Measurements from ENCODE around the gene WHRN.

The WHRN gene

DNA sequence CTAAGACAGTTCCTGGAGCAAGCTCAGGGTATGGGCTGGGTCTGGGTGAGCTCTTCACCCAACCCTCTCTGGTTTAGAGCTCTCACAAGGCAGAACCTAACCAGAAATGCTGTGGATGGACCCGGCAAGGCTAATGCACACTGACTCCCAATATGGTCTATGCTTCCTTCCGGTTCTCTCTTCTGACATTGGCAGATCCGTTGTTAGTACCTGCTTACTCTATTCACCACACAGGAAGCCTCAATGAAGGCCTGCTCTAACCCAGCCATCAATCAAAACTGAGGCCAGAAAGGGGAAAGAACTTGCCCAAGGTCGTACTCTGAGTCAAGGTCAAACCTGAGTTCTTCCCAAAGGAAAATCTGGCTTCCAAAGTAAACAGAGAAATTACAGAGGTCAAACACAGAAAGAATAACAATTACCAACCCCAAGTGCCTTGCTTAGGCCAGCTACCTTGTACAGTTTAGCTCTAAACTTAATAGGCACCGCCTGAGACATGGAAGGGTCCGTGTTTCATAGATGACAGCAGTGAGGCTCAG is 71.5 kb downstream of the WHRN start:
- WGBS, 2 experiments: 71% methylated on average over 6 of the region's 6 CpGs
- Histone ChIP-seq H3K9me3 (ENCODE audit: control insufficient read depth, low read length) (no peaks in the 10 kb centered on the region), H3K36me3 (ENCODE audit: control insufficient read depth, insufficient read depth, low read length) (no peaks in the 10 kb centered on the region), H3K4me3 (ENCODE audit: insufficient read depth, low read depth, low read length) (no peak overlapping the region), H3K27ac (ENCODE audit: insufficient read depth, low read depth, low read length, poor library complexity, severe bottlenecking) (no peak overlapping the region), H3K27me3 (ENCODE audit: control insufficient read depth, insufficient read depth, low read length, poor library complexity, severe bottlenecking) (no peaks in the 10 kb centered on the region), H3K4me1 (ENCODE audit: control insufficient read depth, insufficient read depth, low read length) (no peaks in the 10 kb centered on the region)

DNA sequence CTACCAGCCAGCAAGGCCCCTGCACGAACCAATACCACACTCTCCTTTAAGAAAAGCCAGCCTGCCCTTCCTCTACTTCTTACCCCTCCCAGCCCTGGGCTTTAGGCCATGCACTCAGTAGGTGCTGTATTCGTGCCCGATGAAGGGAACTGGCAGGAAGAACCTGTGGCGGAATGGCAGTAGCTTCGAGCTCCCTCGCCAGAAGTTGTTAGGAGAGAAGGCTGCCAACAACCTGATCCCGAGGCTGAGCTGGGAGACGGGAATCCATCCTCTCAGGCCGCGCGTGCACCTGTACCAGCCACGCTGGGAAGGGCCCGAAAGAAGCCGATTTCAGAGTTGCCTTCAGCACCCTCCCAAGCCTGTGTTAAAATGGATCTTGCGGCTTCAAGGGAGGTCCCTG is 72.2 kb downstream of the WHRN start:
- Histone ChIP-seq H3K9me3 (ENCODE audit: control insufficient read depth, low read length) (no peaks in the 10 kb centered on the region), H3K27ac (ENCODE audit: insufficient read depth, low read depth, low read length, poor library complexity, severe bottlenecking) (no peak overlapping the region), H3K36me3 (ENCODE audit: control insufficient read depth, insufficient read depth, low read length) (no peaks in the 10 kb centered on the region), H3K4me1 (ENCODE audit: control insufficient read depth, insufficient read depth, low read length) (no peaks in the 10 kb centered on the region), H3K4me3 (ENCODE audit: insufficient read depth, low read depth, low read length) (no peak overlapping the region), H3K27me3 (ENCODE audit: control insufficient read depth, insufficient read depth, low read length, poor library complexity, severe bottlenecking) (no peaks in the 10 kb centered on the region)
- WGBS, 2 experiments: 90 to 93% methylated on average over 15 of the region's 15 CpGs

DNA sequence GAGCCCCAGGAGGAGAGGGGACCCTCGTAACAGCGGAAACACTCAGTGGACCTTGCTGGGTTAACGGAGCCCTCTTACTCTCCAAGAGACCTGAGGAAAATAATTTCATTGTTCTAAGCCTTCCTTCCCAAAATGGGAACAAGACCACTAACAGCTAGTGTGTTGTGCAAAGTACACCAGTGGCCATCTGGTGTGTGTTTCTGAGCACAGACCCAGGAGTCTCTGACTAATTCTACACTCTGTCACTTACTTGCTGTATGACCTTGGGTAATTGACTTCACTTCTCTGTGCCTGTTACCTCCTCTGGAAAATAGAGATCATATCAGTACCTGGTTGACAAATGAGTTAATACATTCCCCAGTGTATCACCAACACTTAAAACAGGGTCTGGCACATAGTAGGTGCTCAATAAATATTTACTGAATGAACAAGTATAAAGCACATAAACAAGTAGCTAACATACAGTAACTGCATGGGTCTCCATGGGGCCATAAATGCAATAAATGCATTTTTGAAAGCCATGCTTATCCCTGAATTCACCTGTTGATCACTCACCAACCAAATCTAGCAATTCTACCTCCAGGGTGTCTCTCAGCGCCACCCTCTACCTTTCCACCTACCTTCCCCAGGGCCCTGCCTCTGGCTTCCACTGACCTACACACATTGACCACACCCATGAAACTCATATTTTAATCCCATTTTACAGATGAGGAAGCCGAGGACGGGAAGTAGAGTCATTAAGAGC is 72.8 kb downstream of the WHRN start:
- H3K27ac ChIP-seq (ENCODE audit: insufficient read depth, low read depth, low read length, poor library complexity, severe bottlenecking): no peak overlapping the region
- no peaks in the 10 kb centered on the region for H3K36me3 ChIP-seq (ENCODE audit: control insufficient read depth, insufficient read depth, low read length)
- no peak overlapping the region for H3K4me3 ChIP-seq (ENCODE audit: insufficient read depth, low read depth, low read length)
- 70 to 79% methylated on average over 6 of the region's 6 CpGs for WGBS, 2 experiments
- no peaks in the 10 kb centered on the region for H3K9me3 ChIP-seq (ENCODE audit: control insufficient read depth, low read length)
- no peaks in the 10 kb centered on the region for H3K27me3 ChIP-seq (ENCODE audit: control insufficient read depth, insufficient read depth, low read length, poor library complexity, severe bottlenecking)
- H3K4me1 ChIP-seq (ENCODE audit: control insufficient read depth, insufficient read depth, low read length): no peaks in the 10 kb centered on the region

DNA sequence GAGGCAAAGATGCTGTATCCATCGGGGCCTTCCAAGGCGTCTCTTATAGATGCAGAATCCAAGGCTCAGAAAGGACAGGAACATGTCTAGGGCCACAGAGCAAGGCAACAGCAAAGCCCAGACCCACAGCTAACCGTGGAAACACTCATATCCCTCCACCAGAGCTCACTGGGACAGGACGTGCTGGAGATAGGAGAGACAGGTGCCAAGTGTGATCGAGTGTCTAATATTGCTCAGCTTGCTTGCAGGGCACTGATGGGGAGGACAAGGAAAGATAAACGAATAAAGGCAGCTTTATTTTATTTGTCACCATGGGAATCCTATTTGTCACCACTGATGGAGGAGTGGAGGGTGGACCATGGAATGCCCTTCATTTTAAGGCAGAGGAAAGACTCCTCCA is 73.5 kb downstream of the WHRN start:
- Histone ChIP-seq H3K4me3 (ENCODE audit: insufficient read depth, low read depth, low read length) (no peak overlapping the region), H3K36me3 (ENCODE audit: control insufficient read depth, insufficient read depth, low read length) (no peaks in the 10 kb centered on the region), H3K4me1 (ENCODE audit: control insufficient read depth, insufficient read depth, low read length) (no peaks in the 10 kb centered on the region), H3K27me3 (ENCODE audit: control insufficient read depth, insufficient read depth, low read length, poor library complexity, severe bottlenecking) (no peaks in the 10 kb centered on the region), H3K9me3 (ENCODE audit: control insufficient read depth, low read length) (no peaks in the 10 kb centered on the region), H3K27ac (ENCODE audit: insufficient read depth, low read depth, low read length, poor library complexity, severe bottlenecking) (no peak overlapping the region)
- 92 to 93% methylated on average over 6 of the region's 6 CpGs for WGBS, 2 experiments

DNA sequence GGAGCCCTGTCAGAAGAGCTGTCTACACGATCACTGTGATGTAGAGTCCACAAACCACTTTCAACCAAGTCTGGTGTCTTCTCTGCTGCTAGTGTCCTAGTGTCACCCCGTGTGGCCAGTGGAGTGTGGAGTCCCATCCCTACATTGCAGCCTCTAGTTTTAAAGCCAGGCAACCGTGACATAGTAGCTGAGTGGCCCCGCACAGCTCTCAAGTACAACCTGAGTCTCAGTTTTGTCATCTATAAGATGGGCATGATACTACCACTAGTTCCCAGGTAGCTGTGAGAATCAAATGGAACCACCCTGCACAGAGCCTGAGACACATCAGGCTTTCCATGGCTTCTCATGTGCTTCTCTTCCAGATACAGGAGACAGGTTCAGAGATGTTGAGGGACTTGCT is 74.3 kb downstream of the WHRN start:
- no peaks in the 10 kb centered on the region for H3K27me3 ChIP-seq (ENCODE audit: control insufficient read depth, insufficient read depth, low read length, poor library complexity, severe bottlenecking)
- H3K4me3 ChIP-seq (ENCODE audit: insufficient read depth, low read depth, low read length): no peak overlapping the region
- no peaks in the 10 kb centered on the region for H3K9me3 ChIP-seq (ENCODE audit: control insufficient read depth, low read length)
- no peaks in the 10 kb centered on the region for H3K36me3 ChIP-seq (ENCODE audit: control insufficient read depth, insufficient read depth, low read length)
- WGBS, 2 experiments: 89 to 95% methylated on average over 4 of the region's 4 CpGs
- H3K27ac ChIP-seq (ENCODE audit: insufficient read depth, low read depth, low read length, poor library complexity, severe bottlenecking): no peak overlapping the region
- no peaks in the 10 kb centered on the region for H3K4me1 ChIP-seq (ENCODE audit: control insufficient read depth, insufficient read depth, low read length)

DNA sequence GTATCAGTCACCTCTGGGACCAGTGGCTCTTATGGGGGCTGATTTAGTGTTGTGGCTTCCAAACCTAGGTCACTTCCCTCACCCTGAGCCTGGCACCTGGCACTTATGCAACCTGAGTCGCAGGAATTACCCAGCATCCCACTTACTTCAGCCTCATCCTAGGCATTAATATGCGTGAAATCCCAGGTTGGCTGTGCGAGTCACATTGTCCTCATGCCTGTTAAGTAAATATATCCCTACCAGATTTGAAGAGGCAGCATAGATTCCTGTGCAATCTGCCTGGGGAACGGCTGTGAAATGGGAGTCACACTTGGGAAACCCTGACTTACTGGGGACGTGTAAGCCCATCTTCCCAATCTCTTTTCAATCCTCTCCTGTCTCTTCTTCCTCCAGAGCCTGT is 74.8 kb downstream of the WHRN start:
- Histone ChIP-seq H3K9me3 (ENCODE audit: control insufficient read depth, low read length) (no peaks in the 10 kb centered on the region), H3K4me3 (ENCODE audit: insufficient read depth, low read depth, low read length) (no peak overlapping the region), H3K27ac (ENCODE audit: insufficient read depth, low read depth, low read length, poor library complexity, severe bottlenecking) (no peak overlapping the region), H3K36me3 (ENCODE audit: control insufficient read depth, insufficient read depth, low read length) (no peaks in the 10 kb centered on the region), H3K4me1 (ENCODE audit: control insufficient read depth, insufficient read depth, low read length) (no peaks in the 10 kb centered on the region), H3K27me3 (ENCODE audit: control insufficient read depth, insufficient read depth, low read length, poor library complexity, severe bottlenecking) (no peaks in the 10 kb centered on the region)
- 88% methylated on average over 5 of the region's 5 CpGs for WGBS, 2 experiments

DNA sequence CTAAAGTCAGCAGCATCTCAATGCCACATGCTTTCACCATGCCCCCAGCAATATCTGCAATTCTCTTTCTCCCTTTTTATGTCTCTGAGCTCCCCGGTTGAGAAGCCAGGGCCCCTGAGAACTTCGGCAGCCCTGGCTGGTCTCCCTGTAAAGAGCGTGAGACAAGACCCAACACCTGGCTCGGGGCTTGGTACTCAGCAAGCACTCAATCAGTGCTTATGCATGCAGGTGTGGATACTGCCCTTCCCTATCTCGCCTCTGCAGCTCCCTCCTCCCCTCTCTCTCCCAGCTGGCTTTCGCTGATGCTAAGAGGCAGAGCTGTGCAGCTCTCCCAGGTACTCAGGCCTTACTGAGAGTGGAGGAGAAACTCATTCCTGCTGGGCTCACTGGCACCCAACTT is 75.8 kb downstream of the WHRN start:
- no peak overlapping the region for H3K4me3 ChIP-seq (ENCODE audit: insufficient read depth, low read depth, low read length)
- no peaks in the 10 kb centered on the region for H3K9me3 ChIP-seq (ENCODE audit: control insufficient read depth, low read length)
- no peaks in the 10 kb centered on the region for H3K27me3 ChIP-seq (ENCODE audit: control insufficient read depth, insufficient read depth, low read length, poor library complexity, severe bottlenecking)
- no peaks in the 10 kb centered on the region for H3K36me3 ChIP-seq (ENCODE audit: control insufficient read depth, insufficient read depth, low read length)
- H3K4me1 ChIP-seq (ENCODE audit: control insufficient read depth, insufficient read depth, low read length): no peaks in the 10 kb centered on the region
- no peak overlapping the region for H3K27ac ChIP-seq (ENCODE audit: insufficient read depth, low read depth, low read length, poor library complexity, severe bottlenecking)
- 89 to 93% methylated on average over 6 of the region's 6 CpGs for WGBS, 2 experiments

DNA sequence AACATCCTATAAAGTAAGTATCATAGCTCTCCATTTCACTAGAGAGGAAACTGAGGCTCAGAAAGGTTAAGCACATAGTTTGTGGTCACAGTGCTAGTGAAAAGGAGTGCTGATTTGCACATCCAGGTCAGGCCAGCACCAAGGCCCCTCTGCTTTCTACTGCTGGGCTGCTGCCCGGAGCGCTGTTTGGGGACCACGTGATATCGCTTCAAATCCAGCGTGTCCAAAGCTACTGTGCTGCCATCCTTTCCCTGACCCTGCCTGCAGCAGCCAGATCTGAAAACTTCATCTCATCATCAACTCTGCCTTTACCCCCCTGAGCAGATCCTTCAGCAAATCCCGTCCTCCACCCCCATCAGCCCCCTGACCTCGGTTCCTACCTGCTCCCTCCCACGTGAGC is 76.8 kb downstream of the WHRN start:
- Histone ChIP-seq H3K27me3 (ENCODE audit: control insufficient read depth, insufficient read depth, low read length, poor library complexity, severe bottlenecking) (no peaks in the 10 kb centered on the region), H3K9me3 (ENCODE audit: control insufficient read depth, low read length) (no peaks in the 10 kb centered on the region)
- 91 to 94% methylated on average over 8 of the region's 8 CpGs for WGBS, 2 experiments

DNA sequence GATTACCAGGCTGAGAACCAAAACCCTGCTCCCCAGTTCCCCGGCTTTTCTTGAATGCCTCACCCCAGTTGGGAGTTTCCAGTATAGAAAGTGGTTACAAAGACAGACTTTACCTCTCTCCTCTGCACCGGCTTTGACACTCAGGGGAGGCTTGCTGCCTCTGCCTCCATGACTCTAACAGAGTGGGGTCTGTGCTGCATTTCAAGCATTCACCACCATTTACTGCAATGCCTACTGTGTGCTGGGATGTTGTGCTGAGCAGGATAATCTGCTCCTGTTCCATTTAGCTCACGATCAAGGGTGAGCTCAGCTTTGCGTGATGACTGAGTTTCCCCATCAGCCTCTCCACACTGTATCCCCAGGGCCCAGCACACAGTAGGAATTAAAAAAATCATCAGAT is 77.6 kb downstream of the WHRN start:
- Histone ChIP-seq H3K27ac (ENCODE audit: insufficient read depth, low read depth, low read length, poor library complexity, severe bottlenecking) (no peak overlapping the region), H3K27me3 (ENCODE audit: control insufficient read depth, insufficient read depth, low read length, poor library complexity, severe bottlenecking) (no peaks in the 10 kb centered on the region), H3K9me3 (ENCODE audit: control insufficient read depth, low read length) (no peaks in the 10 kb centered on the region), H3K4me3 (ENCODE audit: insufficient read depth, low read depth, low read length) (no peak overlapping the region), H3K36me3 (ENCODE audit: control insufficient read depth, insufficient read depth, low read length) (no peaks in the 10 kb centered on the region), H3K4me1 (ENCODE audit: control insufficient read depth, insufficient read depth, low read length) (no peaks in the 10 kb centered on the region)
- WGBS, 2 experiments: 89 to 90% methylated on average over 4 of the region's 4 CpGs

More for the DNA sequence above, 76.8 kb downstream of the WHRN start:
- Histone ChIP-seq H3K4me3 (ENCODE audit: insufficient read depth, low read depth, low read length) (no peak overlapping the region), H3K27ac (ENCODE audit: insufficient read depth, low read depth, low read length, poor library complexity, severe bottlenecking) (no peak overlapping the region), H3K4me1 (ENCODE audit: control insufficient read depth, insufficient read depth, low read length) (no peaks in the 10 kb centered on the region), H3K36me3 (ENCODE audit: control insufficient read depth, insufficient read depth, low read length) (no peaks in the 10 kb centered on the region)

DNA sequence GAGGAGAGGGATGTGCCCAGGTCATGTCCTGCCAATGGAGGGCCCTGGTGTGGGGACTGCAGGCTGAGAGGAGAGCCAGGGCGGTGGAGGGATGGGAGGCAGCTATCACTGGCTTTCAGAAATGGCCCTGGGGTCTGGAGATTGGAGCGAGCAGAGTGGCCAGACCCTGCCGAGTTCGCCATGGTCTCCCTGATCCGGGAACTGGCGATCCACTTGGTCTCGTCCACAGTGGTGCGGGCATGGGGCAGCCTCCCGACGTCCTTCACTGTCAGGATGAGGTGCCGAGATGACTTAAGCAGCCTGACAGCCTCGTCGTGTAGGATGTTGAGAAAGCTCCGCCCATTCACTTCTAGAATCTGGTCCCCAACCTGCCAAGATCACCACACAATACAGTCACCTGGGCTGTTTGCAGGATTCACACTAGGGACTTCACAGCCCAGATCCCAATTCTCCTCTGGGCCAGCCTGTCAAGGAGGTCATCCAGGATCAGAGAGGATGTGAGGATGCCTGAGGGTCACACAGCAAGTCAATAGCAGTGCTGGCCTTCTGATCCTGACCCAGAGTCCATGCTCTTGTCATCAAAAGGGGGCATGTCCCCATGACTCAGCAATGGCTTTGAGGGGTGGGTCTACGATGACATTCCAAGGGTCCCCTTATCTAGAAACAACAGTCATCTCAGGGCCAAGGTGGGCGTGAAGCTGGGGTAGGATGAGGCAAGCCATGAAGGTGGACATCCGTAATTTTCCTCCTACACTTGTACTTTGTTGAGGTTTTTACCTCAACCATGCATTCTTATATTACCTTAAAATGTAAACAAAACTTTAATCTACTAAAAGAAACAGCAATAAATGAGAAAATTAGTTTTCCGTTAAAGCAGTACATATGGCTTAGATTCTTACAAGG is 79.0 kb downstream of the WHRN start:
- H3K27me3 ChIP-seq (ENCODE audit: control insufficient read depth, insufficient read depth, low read length, poor library complexity, severe bottlenecking): no peaks in the 10 kb centered on the region
- no peaks in the 10 kb centered on the region for H3K4me1 ChIP-seq (ENCODE audit: control insufficient read depth, insufficient read depth, low read length)
- no peak overlapping the region for H3K4me3 ChIP-seq (ENCODE audit: insufficient read depth, low read depth, low read length)
- H3K9me3 ChIP-seq (ENCODE audit: control insufficient read depth, low read length): no peaks in the 10 kb centered on the region
- H3K27ac ChIP-seq (ENCODE audit: insufficient read depth, low read depth, low read length, poor library complexity, severe bottlenecking): no peak overlapping the region
- H3K36me3 ChIP-seq (ENCODE audit: control insufficient read depth, insufficient read depth, low read length): no peaks in the 10 kb centered on the region
- WGBS, 2 experiments: 91 to 92% methylated on average over 18 of the region's 18 CpGs

Measured in ectodermal cell (in vitro differentiated cells).